GM12891 (cell line): ENCODE data around the gene OXLD1.

Source experiments
- POLR2A ChIP-seq: IDR thresholded peaks from 2 replicates; pipeline ENCODE4 v1.6.1; 2011; ENCODE audit warnings: low read depth, low read length, control low read depth
- SPI1 ChIP-seq: IDR thresholded peaks from 2 replicates; pipeline ENCODE4 v1.6.1; 2011; ENCODE audit warnings: low read depth, low read length, control low read depth

GRCh38 chr17:81648013-81648706, 18.2 kb downstream of the OXLD1 start:
- TF ChIP-seq POLR2A (no peak), SPI1 (no peak)
